HS-27A (cell line): ENCODE measurements around the gene FLT4.
"Not testable (repeated sequence)": the region's sequence is repeated elsewhere in the genome, so short reads cannot be mapped to it uniquely, and the experiment has no call there.

ENCODE experiments used
- DNase-seq: peaks from one replicate; pipeline ENCODE4 v3.0.0-alpha.2; 2012; ENCODE audit warnings: low read depth, missing footprints

FLT4 gene

DNA sequence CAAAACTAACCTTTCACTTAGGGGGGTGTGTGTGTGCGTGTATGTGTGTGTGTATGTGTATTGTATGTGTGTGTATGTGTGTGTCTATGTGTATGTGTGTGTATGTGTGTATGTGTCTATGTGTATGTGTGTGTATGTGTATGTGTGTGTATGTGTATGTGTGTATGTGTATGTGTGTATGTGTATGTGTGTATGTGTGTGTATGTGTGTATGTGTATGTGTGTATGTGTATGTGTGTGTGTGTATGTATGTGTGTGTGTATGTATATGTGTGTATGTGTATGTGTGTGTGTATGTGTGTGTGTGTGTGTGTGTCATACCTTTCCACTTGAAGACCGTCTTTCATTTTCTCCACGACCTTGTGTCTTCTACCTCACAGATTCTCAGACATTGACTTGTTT is 20.8 kb upstream of the FLT4 start:
- no peak for DNase-seq

DNA sequence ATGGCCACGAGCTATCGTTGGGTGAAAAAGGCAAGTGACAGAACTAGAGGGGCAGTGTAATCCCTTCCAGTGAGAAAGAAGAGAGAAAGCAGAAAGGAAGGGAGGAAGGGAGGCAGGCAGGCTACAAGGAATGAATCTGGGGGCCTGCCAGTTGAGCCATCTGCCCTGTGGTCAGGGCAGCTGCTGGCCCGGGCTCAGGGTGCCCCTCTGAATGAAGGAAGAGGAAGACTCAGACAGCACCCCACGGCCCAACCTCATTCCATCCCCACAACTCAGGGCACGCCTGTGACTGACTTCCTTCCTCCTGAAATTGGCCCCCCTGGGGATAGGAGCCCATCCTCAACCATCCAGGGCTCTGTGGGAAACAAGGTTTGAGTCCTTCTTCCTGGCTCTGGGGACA is 20.3 kb upstream of the FLT4 start:
- no peak for DNase-seq

- DNase-seq, result no peak
Observed at GRCh38 chr5:180668835-180669596, 19.6 kb upstream of the FLT4 start.

DNA sequence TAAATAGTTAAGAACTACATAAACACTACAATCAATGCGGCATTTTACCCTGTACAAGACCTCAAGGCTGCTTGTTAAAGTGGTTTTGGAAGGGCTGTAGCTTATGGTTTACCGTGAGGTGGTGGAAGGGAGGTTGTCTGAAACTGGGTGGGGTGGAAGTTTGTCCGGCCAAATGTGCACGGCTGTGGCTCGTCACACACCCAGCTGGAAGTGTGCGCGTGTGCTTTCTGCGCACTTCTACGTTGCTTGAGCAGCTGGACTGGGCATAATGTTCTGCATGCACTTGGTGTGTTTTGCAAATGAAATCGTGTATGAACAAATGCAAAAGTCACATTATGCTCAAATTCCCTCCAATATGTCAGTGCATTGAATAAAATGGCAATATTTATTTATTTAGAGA is 17.4 kb upstream of the FLT4 start:
- DNase-seq, result no peak

GRCh38 chr5:180665682-180666404 is 16.4 kb upstream of the FLT4 start:
- DNase-seq, result no peak

DNA sequence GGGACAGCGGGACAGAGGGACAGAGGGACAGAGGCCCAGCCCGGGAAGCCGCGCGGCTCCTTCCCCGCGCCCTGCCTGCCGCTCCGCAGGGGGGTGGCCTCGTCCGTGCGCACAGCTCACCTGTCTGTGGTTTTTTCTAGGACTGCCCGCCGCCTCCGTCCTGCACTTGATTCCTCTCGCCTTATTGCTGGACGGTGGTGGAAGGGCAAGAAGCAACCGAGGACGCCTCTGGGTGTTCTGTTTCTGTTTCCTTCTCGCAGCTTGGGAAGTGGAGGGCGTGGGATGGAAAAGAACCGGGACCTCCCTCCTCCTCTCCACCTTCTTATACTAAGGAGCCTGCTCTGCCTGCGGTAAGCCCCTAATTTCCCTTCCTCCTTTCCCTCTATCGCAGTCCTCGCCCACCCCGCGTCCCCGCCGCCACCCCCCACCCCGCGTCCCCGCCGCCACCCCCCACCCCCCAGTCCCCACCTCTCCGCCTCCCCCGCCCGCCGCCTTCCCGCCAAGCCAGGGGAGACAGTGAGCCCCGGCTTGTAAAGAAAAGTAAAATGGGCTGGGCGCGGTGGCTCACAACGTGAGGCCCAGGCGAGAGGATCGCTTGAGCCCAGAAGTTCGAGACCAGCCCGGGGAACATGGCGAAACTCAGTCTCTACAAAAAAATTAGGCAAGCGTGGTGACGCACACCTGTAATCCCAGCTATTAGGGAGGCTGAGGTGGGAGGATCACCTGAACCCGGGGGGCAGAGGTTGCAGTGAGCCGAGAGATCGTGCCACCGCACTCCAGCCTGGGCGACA is 9.6 kb upstream of the FLT4 start:
- no peak for DNase-seq

DNA sequence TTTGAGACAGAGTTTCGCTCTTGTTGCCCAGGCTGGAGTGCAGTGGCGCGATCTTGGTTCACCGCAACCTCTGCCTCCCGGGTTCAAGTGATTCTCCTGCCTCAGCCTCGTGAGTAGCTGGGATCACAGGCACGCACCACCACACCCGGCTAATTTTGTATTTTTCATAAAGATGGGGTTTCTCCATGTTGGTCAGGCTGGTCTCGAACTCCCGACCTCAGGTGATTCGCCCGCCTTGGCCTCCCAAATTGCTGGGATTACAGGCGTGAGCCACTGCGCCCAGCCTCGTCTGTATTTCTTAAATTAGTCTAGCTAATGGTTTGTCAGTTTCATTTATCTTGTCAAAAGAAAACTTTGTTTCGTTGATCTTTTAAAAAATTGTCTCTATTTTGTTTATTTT is 5.8 kb upstream of the FLT4 start:
- DNase-seq, result not testable (repeated sequence)

- no peak for DNase-seq
Observed at GRCh38 chr5:180652771-180653170, 3.4 kb upstream of the FLT4 start.

DNA sequence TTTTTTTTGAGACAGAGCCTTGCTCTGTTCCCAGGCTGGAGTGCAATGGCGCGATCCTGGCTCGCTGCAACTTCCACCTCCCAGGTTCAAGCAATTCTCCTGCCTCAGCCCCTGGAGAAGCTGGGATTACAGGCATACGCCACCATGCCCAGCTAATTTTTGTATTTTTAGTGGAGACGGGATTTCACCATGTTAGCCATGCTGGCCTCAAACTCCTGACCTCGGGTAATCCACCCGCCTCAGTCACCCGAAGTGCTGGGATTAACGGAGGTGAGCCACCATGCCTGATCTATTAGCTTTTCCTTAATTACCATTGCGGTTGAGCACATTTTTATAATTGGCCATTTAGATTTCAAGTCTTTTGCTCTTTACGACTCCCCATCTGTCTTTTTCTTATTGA is 2.9 kb upstream of the FLT4 start:
- DNase-seq, result no peak

DNA sequence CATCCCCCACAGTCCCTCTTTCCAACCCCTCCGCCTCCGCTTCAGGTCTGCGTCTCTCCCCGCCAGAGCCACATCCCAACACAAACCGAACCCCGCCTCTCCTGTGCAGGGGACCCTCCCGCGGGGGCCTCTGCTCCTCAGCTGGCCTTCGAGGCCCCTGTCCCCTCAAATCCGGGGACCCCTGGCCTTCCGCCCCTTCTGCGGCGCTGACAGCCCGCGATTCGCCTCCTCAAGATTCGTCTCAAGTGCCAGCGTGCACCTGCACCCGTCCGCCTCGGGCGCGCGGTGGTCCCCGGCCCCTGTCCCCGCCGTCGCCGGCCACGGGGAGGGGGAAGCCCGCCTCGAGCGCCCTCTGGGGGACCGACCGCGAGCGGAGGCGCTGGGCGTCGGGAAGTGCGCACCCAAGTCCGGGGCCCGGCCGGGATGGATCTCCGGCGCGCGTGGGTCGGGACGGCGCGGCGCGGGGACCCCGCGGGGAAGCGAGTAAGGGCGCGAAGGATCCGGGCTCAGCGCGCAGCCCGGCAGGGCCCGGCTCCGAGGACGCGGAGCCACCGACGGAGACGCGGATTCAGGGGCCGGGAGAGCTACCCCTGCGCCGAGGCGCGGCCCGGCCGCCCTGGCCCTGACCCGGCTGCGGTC is 623 bp downstream of the FLT4 start:
- DNase-seq, result no peak

DNA sequence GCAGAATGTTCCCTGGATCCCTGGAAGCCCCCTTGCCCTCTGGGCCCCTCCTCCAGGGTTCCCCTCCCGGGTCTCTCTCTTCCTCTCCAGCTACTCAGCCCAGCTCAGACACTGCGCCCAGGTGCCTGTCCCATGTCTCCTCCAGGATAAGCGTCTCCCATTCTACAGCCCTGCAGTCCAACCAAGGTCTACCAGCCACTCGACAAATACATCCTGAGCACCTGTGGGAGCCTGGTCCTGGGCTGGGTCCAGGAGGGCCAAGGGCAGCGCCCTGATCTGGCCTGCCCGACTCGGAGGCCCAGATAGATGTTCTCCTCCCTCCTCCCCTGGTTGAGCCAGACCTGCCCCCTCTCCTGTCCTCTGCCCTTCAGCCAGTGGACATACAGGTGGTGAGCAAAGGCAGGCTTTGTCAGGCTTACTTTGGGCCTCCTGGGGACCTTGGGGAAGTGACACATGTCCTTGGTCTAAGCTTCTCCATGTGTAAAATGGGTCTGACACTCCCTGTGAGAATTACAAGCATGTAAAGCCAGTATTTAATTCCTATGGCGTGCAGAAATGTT is 1.4 kb downstream of the FLT4 start:
- no peak for DNase-seq

DNA sequence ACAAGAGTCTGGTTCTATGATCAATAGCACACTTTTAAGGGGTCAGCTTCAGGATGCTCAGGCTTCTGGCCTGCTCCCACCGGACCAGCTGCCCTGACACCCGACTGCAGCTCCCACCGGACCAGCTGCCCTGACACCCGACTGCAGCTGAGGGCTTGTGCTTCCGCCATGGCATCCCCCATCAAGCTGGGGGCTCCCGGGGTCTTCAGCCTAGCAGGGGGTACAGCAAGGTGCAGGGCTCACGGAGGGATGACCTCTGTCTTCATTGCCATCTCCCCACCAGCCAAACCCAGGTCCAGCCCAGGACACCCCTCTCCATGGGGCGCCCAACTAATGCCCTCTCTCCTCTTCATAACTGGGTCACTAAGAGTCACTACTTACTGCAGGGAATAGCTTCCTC is 1.9 kb downstream of the FLT4 start:
- no peak for DNase-seq

DNA sequence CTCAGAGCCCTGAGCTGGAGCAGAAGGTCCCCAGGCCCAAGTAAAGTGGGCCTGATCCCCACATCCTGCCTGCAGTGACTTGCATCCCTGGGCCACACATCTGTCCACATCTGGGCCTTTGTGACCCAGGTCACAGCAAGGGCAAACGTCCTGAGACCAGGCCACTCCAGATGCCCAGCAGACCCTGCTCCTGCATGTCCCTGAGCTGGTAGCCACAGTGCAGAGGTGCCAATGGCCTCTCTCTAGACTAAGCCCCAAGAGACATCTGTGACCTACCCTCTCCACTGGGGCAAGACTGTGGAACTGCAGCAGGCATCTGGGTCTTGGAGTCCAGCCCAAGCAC is 2.5 kb downstream of the FLT4 start:
- DNase-seq, result no peak

GRCh38 chr5:180646289-180646962 is 3.0 kb downstream of the FLT4 start:
- DNase-seq, result no peak

- no peak for DNase-seq
Observed at GRCh38 chr5:180645274-180646204, 3.9 kb downstream of the FLT4 start.

- DNase-seq, result no peak
Observed at GRCh38 chr5:180644825-180645273, 4.6 kb downstream of the FLT4 start.

DNA sequence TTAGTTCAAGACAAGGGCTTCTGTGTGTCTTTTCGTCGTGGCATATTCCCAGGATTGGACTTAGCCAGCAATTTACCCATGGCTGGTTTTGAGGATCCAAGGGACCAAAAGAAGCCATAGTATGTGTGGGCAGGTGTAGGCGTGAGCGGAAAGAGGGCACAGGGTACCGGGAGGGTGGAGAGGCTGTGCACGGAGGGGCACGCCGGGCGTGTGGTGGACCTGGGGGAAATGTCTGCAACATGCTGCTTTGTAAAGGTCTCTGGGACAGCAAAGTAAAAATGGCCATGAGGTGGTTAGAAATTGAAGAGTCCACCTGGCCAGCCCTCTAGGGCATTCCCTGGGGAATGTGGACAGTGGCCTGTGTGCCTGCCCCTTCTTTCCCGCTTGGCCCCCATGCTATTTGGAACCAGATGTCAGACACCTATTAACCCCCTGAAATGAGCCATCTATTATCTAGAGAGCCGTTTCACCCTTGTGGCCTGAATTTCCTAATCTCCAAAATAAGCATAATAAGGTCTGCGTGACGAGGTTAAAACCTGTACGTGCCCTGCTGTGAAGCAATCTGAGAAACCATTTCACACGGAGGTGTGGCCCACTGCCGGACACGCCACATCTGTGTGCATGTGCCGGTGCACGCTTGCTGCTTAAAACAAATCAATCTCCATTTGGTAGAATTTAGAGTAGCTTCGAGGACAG is 5.1 kb downstream of the FLT4 start:
- no peak for DNase-seq

DNA sequence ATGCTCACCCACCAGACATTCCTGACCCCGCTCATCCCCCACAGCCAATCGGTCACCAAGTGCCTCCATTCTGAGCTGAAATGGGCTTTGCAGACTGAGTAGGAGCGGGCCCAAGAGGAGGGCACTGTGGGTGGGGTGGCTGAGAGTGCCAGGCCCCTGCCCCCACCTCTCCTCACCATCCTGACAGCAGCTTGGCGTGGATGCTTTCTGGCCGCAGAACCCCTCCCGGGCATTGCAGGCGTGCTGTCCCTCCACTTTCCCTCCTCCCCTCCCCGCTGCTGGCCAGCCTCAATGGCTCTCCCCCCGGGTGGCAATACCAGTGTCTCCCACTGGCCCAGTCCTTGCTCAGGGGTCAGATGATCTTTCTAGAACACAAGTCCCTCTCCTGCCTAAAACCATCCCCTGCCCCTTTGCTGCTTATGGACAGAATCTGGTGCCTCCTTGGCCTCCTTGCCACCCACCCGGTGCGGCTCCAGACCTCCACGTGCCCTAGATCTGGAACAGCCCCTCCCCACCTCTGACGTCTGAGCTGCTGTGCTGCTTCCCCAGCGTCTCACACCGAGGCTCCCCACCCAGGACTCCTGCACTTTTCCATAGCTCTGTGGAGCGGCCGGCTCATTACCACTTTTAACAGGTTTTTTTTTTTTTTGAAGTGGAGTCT is 6.1 kb downstream of the FLT4 start:
- no peak for DNase-seq

DNA sequence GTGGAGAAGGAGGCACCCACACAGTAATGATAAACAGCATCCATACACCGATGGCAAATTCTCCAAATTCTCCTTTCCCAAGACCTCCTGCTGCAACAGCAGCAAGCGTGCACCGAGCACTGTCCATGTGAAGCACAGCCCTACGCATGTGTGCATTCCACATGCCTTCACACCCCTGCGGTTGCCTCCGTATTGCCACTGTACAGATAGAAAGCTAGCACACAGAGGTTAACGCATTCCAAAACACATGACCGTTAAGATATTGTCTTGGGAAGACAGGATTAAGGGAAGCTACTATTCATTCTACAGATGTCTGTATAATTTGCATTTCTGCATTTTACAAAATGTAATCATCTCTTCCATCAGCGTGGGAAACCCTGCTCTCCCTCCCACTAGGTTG is 6.6 kb downstream of the FLT4 start:
- DNase-seq, result no peak
